ENCODE measurements around the gene CD63. TPM values are rescaled to one million over a fixed set of nuclear protein-coding genes. Genes with fewer than 3 reads are reported as not detected.
A peak's percentile ranks its signal among the peaks of the same experiment; 100 is the strongest.

Gene CD63
- total and polyA plus RNA-seq, 2 donors from 2014 or later = 1,130 to 1,381 TPM

GRCh38 chr12:55720071-55720564 lies 8.7 kb downstream of the CD63 start, which contains the start of gene RDH5:
TSS of gene RDH5 (plus strand) at chr12:55720393. CDS start at chr12:55721185, 792 bp downstream.
- DNase-seq (peak in 4 of 5 donors; percentile 42 to 71 (median 54)), FAIRE-seq (no peak)
- peaks cover 0 to 13% (median 8%) of the 10 kb centered on the region in 3 donors for H3K36me3 ChIP-seq (ENCODE audit: control insufficient read depth in 2 of 3, insufficient read depth in 3 of 3, low read length in 3 of 3)
- H3K4me1 ChIP-seq (ENCODE audit: control insufficient read depth in 2 of 3, insufficient read depth in 2 of 3, low read depth in 1 of 3, low read length in 3 of 3) = peaks cover 7 to 43% (median 38%) of the 10 kb centered on the region in 3 donors
- peak within 1 kb of the TSS; percentile 30 to 53 (median 47) for H3K4me3 ChIP-seq (ENCODE audit: low read length in 3 of 3)
- no peaks in the 10 kb centered on the region for H3K27me3 ChIP-seq (ENCODE audit: control insufficient read depth, insufficient read depth, low read length)
- intact Hi-C loops (cut with DNase I) = no loop called here
- H3K9me3 ChIP-seq (ENCODE audit: control insufficient read depth in 2 of 3, insufficient read depth in 1 of 3, low read length in 3 of 3) = no peaks in the 10 kb centered on the region
- H3K27ac ChIP-seq (ENCODE audit: low read depth in 2 of 2, low read length in 2 of 2) = peak within 1 kb of the TSS; percentile 76 to 78
- no peak for TF ChIP-seq CTCF (IDR thresholded peaks at IDR 0.05; ENCODE audit: borderline replicate concordance, extremely low read depth, insufficient read depth)
- no peak within 1 kb of the TSS for H3K9ac ChIP-seq (ENCODE audit: low read length in 3 of 3)

- TF ChIP-seq CTCF (IDR thresholded peaks at IDR 0.05; ENCODE audit: borderline replicate concordance, extremely low read depth, insufficient read depth) = no peak
- Histone ChIP-seq H3K9me3 (ENCODE audit: control insufficient read depth in 2 of 3, insufficient read depth in 1 of 3, low read length in 3 of 3) (no peaks in the 10 kb centered on the region), H3K36me3 (ENCODE audit: control insufficient read depth in 2 of 3, insufficient read depth in 3 of 3, low read length in 3 of 3) (peaks cover 0 to 7% (median 4%) of the 10 kb centered on the region in 3 donors), H3K27ac (ENCODE audit: low read depth in 2 of 2, low read length in 2 of 2) (peak overlapping the region; percentile 40 to 76), H3K4me1 (ENCODE audit: control insufficient read depth in 2 of 3, insufficient read depth in 2 of 3, low read depth in 1 of 3, low read length in 3 of 3) (peaks cover 7 to 43% (median 38%) of the 10 kb centered on the region in 3 donors), H3K9ac (ENCODE audit: low read length in 3 of 3) (no peak overlapping the region), H3K27me3 (ENCODE audit: control insufficient read depth, insufficient read depth, low read length) (no peaks in the 10 kb centered on the region), H3K4me3 (ENCODE audit: low read length in 3 of 3) (no peak overlapping the region)
- intact Hi-C loops (cut with DNase I) = no loop called here
- DNase-seq = no peak
- no peak for FAIRE-seq
These were observed 9.4 kb downstream of the CD63 start for GRCh38 chr12:55719371-55719770.

GRCh38 chr12:55718624-55719275 lies 10.1 kb downstream of the CD63 start:
- no peak for DNase-seq
- peak overlapping the region in 1 of 2 donors; percentile 0 for H3K27ac ChIP-seq (ENCODE audit: low read depth in 2 of 2, low read length in 2 of 2)
- peaks cover 0 to 7% (median 2%) of the 10 kb centered on the region in 3 donors for H3K36me3 ChIP-seq (ENCODE audit: control insufficient read depth in 2 of 3, insufficient read depth in 3 of 3, low read length in 3 of 3)
- no peak overlapping the region for H3K4me3 ChIP-seq (ENCODE audit: low read length in 3 of 3)
- no peak overlapping the region for H3K9ac ChIP-seq (ENCODE audit: low read length in 3 of 3)
- FAIRE-seq = no peak
- no peak for TF ChIP-seq CTCF (IDR thresholded peaks at IDR 0.05; ENCODE audit: borderline replicate concordance, extremely low read depth, insufficient read depth)
- H3K27me3 ChIP-seq (ENCODE audit: control insufficient read depth, insufficient read depth, low read length) = no peaks in the 10 kb centered on the region
- intact Hi-C loops (cut with DNase I) = no loop called here
- H3K4me1 ChIP-seq (ENCODE audit: control insufficient read depth in 2 of 3, insufficient read depth in 2 of 3, low read depth in 1 of 3, low read length in 3 of 3) = peaks cover 7 to 43% (median 32%) of the 10 kb centered on the region in 3 donors
- no peaks in the 10 kb centered on the region for H3K9me3 ChIP-seq (ENCODE audit: control insufficient read depth in 2 of 3, insufficient read depth in 1 of 3, low read length in 3 of 3)

Measured in kidney (tissue), 14 donors.